NCI-H446 treated with DMSO at 0.1 percent for 48 hours (cell line): Measurements from ENCODE around the gene SPINK5.

Experiments used
- DNase-seq: peaks from one replicate; lab custom pipeline; 2025; lab: John Stamatoyannopoulos, UW

Gene SPINK5

GRCh38 chr5:148177207-148177606 lies 113.4 kb downstream of the SPINK5 start:
- no peak for DNase-seq

GRCh38 chr5:148179234-148179824 lies 115.5 kb downstream of the SPINK5 start:
- DNase-seq: peak; percentile 7

- no peak for DNase-seq
These were observed 122.6 kb downstream of the SPINK5 start for GRCh38 chr5:148186248-148187003.
